Measurements from ENCODE around the gene ATOSA.

ATOSA gene

DNA sequence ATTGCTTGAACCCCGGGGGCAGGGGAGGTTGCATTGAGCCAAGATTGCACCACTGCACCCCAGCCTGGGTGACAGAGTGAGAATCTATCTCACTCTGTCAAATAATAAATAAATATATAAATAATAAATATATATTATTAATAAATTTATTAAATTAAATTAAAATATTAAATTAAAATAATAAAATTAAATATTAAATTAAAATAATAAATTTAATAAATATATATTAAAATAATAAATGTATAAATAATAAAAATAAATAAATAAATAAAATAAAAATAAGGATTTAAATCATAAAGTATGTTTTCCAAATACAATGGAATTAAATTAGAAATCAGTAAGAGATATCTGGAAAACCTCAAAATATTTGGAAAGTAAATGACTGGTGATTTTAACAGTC is 43.3 kb downstream of the ATOSA start:
- no peaks in the 10 kb centered on the region for H3K27me3 ChIP-seq (ENCODE audit: control insufficient read depth, low read length)

More for the DNA sequence above, 43.3 kb downstream of the ATOSA start:
- Histone ChIP-seq H3K9me2 (replicated peaks; ENCODE audit: control insufficient read depth, low read length) (no peaks in the 10 kb centered on the region), H3K4me3 (ENCODE audit: low read length) (no peak overlapping the region), H3F3A (ENCODE audit: control insufficient read depth, insufficient read depth) (peaks cover 3% of the 10 kb centered on the region; the same call in 1 of the 2 replicates), H3K79me2 (ENCODE audit: control insufficient read depth, low read length) (peaks cover 7% of the 10 kb centered on the region; the same call in 1 of the 2 replicates), H3K4me2 (ENCODE audit: low read length) (no peak overlapping the region), H3K9me3 (ENCODE audit: control insufficient read depth, insufficient read depth, low read length) (no peaks in the 10 kb centered on the region), H3K36me3 (ENCODE audit: control insufficient read depth, low read length) (peaks cover 37% of the 10 kb centered on the region), H3K4me1 (ENCODE audit: control insufficient read depth, low read length) (no peaks in the 10 kb centered on the region), H4K20me1 (ENCODE audit: control insufficient read depth, insufficient read depth, low read depth, low read length) (no peaks in the 10 kb centered on the region), H3K27ac (ENCODE audit: low read depth, low read length) (no peak overlapping the region)
- TF ChIP-seq CTCF (IDR thresholded peaks at IDR 0.05; ENCODE audit: low read depth, low read length, poor library complexity, severe bottlenecking), result no peak
- TF ChIP-seq EZH2phosphoT487 (IDR thresholded peaks at IDR 0.05; ENCODE audit: borderline replicate concordance, low read length), result no peak

Measured in DOHH2 (cell line).